Neural progenitor cell (in vitro differentiated cells): ENCODE results near the gene RXRA. TPM values are rescaled to one million over a fixed set of nuclear protein-coding genes. Genes with fewer than 3 reads are reported as not detected.

Source experiments
- DNase-seq: peaks from one replicate; pipeline ENCODE4 v3.0.0-alpha.2; 2016; ENCODE audit warnings: low spot score
- H2AFZ ChIP-seq: fragments of 200-600 bp; sonication (generic); replicated peaks from 2 replicates; pipeline ENCODE4 v1.6.1; 2016; ENCODE audit warnings: antibody characterized with exemption
- H3F3A ChIP-seq: fragments of 200-600 bp; sonication (generic); 2 replicates; pipeline ENCODE4 v1.6.1; 2016; ENCODE audit warnings: antibody characterized with exemption, low read depth
- H3K27ac ChIP-seq: fragments of 200-600 bp; sonication (generic); 2 replicates; pipeline ENCODE4 v1.5.1; 2016; ENCODE audit warnings: mild to moderate bottlenecking
- H3K27me3 ChIP-seq: fragments of 200-600 bp; sonication (generic); 2 replicates; pipeline ENCODE4 v1.6.1; 2016; ENCODE audit warnings: mild to moderate bottlenecking, moderate library complexity
- H3K36me3 ChIP-seq: fragments of 200-600 bp; sonication (generic); 2 replicates; pipeline ENCODE4 v1.5.1; 2016
- H3K4me1 ChIP-seq: fragments of 200-600 bp; sonication (generic); 2 replicates; pipeline ENCODE4 v1.6.1; 2016; ENCODE audit warnings: mixed run types
- H3K4me2 ChIP-seq: fragments of 200-600 bp; sonication (generic); 2 replicates; pipeline ENCODE4 v1.6.1; 2016
- H3K4me3 ChIP-seq: fragments of 200-600 bp; sonication (generic); 2 replicates; pipeline ENCODE4 v1.5.1; 2016
- H3K79me2 ChIP-seq: fragments of 200-600 bp; sonication (generic); 2 replicates; pipeline ENCODE4 v1.6.1; 2016; ENCODE audit warnings: low read depth
- H3K9ac ChIP-seq: fragments of 200-600 bp; sonication (generic); 2 replicates; pipeline ENCODE4 v1.6.1; 2016
- H3K9me3 ChIP-seq: fragments of 200-600 bp; sonication (generic); 2 replicates; pipeline ENCODE4 v1.5.1; 2016; ENCODE audit warnings: low read depth
- H4K20me1 ChIP-seq: fragments of 200-600 bp; sonication (generic); 2 replicates; pipeline ENCODE4 v1.6.1; 2016; ENCODE audit warnings: low read depth
- H3K27ac Mint-ChIP-seq: 3 replicates; pipeline ENCODE4 v1.8.0; 2021; ENCODE audit warnings: mixed read lengths
- H3K27me3 Mint-ChIP-seq: 2 replicates; pipeline ENCODE4 v1.8.0; 2022; ENCODE audit warnings: low read depth, mild to moderate bottlenecking, inconsistent platforms, moderate library complexity, mixed read lengths; ENCODE audit not compliant: insufficient read depth
- H3K36me3 Mint-ChIP-seq: 3 replicates; pipeline ENCODE4 v1.8.0; 2021; ENCODE audit warnings: mixed read lengths
- H3K4me1 Mint-ChIP-seq: 3 replicates; pipeline ENCODE4 v1.8.0; 2021; ENCODE audit warnings: mixed read lengths
- H3K4me3 Mint-ChIP-seq: 3 replicates; pipeline ENCODE4 v1.8.0; 2021; ENCODE audit warnings: mild to moderate bottlenecking, moderate library complexity, mixed read lengths
- H3K9me3 Mint-ChIP-seq: 3 replicates; pipeline ENCODE4 v1.8.0; 2020; ENCODE audit warnings: mixed read lengths
- EZH2 ChIP-seq: fragments of 200-600 bp; sonication (generic); IDR thresholded peaks from 2 replicates; pipeline ENCODE4 v1.6.1; 2017; ENCODE audit warnings: antibody characterized with exemption, mild to moderate bottlenecking, moderate library complexity
- EZH2phosphoT487 ChIP-seq: fragments of 200-600 bp; sonication (generic); IDR thresholded peaks from 2 replicates; pipeline ENCODE4 v1.6.1; 2017; ENCODE audit warnings: antibody characterized with exemption
- total RNA-seq: library from RNA; depleted of rRNA; stranded (reverse); fragments of >200 nt; gene quantifications from 2 replicates; pipeline ENCODE4 v1.2.3, GENCODE V29; 2015; ENCODE audit warnings: low replicate concordance
- TF ChIP-seq, protein P1 (sequence below): fragments of 200-600 bp; sonication (generic); IDR thresholded peaks from 2 replicates; pipeline ENCODE4 v1.5.1; 2017; ENCODE audit warnings: antibody characterized with exemption, mild to moderate bottlenecking

RXRA gene
- total RNA-seq, 1 donor from 2014 or later = 11.6 TPM

- no peak overlapping the region for H2AFZ ChIP-seq
- no peaks in the 10 kb centered on the region for H3F3A ChIP-seq
- no peak overlapping the region for H3K4me3 ChIP-seq
- H3K4me1 ChIP-seq = peaks cover under 1% of the 10 kb centered on the region
- Mint-ChIP-seq H3K36me3 (no peaks in the 10 kb centered on the region), H3K4me3 (no peak overlapping the region), H3K4me1 (peaks cover 11% of the 10 kb centered on the region), H3K27ac (no peak overlapping the region), H3K27me3 (peaks cover 2% of the 10 kb centered on the region), H3K9me3 (peaks cover 6% of the 10 kb centered on the region)
- no peaks in the 10 kb centered on the region for H3K9me3 ChIP-seq
- H3K79me2 ChIP-seq = peaks cover 35% of the 10 kb centered on the region
- H3K9ac ChIP-seq = no peak overlapping the region
- H3K27ac ChIP-seq = no peak overlapping the region
- no peaks in the 10 kb centered on the region for H3K27me3 ChIP-seq
- no peak overlapping the region for H3K4me2 ChIP-seq
- H4K20me1 ChIP-seq = peaks cover 34% of the 10 kb centered on the region
- DNase-seq = no peak
- TF ChIP-seq EZH2phosphoT487 = no peak
- TF ChIP-seq, protein P1, sequence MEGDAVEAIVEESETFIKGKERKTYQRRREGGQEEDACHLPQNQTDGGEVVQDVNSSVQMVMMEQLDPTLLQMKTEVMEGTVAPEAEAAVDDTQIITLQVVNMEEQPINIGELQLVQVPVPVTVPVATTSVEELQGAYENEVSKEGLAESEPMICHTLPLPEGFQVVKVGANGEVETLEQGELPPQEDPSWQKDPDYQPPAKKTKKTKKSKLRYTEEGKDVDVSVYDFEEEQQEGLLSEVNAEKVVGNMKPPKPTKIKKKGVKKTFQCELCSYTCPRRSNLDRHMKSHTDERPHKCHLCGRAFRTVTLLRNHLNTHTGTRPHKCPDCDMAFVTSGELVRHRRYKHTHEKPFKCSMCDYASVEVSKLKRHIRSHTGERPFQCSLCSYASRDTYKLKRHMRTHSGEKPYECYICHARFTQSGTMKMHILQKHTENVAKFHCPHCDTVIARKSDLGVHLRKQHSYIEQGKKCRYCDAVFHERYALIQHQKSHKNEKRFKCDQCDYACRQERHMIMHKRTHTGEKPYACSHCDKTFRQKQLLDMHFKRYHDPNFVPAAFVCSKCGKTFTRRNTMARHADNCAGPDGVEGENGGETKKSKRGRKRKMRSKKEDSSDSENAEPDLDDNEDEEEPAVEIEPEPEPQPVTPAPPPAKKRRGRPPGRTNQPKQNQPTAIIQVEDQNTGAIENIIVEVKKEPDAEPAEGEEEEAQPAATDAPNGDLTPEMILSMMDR = no peak
- TF ChIP-seq EZH2 = no peak
- H3K36me3 ChIP-seq = no peaks in the 10 kb centered on the region
Observed at GRCh38 chr9:134401391-134401790, 75.1 kb downstream of the RXRA start.

- H3K4me1 ChIP-seq = peaks cover 8% of the 10 kb centered on the region
- no peak for DNase-seq
- Mint-ChIP-seq H3K27ac (no peak overlapping the region), H3K4me1 (peaks cover 16% of the 10 kb centered on the region), H3K9me3 (peaks cover 6% of the 10 kb centered on the region), H3K4me3 (no peak overlapping the region), H3K27me3 (peaks cover 2% of the 10 kb centered on the region), H3K36me3 (no peaks in the 10 kb centered on the region)
- peaks cover 39% of the 10 kb centered on the region for H4K20me1 ChIP-seq
- H3K4me2 ChIP-seq = no peak overlapping the region
- H3F3A ChIP-seq = no peaks in the 10 kb centered on the region
- TF ChIP-seq EZH2phosphoT487 (no peak), EZH2 (no peak)
- TF ChIP-seq, protein P1 = no peak
- H3K27me3 ChIP-seq = no peaks in the 10 kb centered on the region
- no peaks in the 10 kb centered on the region for H3K36me3 ChIP-seq
- no peaks in the 10 kb centered on the region for H3K9me3 ChIP-seq
- no peak overlapping the region for H3K27ac ChIP-seq
- H2AFZ ChIP-seq = no peak overlapping the region
- H3K4me3 ChIP-seq = no peak overlapping the region
- peaks cover 30% of the 10 kb centered on the region for H3K79me2 ChIP-seq
- H3K9ac ChIP-seq = no peak overlapping the region
Observed at GRCh38 chr9:134402182-134402581, 75.9 kb downstream of the RXRA start.

DNA sequence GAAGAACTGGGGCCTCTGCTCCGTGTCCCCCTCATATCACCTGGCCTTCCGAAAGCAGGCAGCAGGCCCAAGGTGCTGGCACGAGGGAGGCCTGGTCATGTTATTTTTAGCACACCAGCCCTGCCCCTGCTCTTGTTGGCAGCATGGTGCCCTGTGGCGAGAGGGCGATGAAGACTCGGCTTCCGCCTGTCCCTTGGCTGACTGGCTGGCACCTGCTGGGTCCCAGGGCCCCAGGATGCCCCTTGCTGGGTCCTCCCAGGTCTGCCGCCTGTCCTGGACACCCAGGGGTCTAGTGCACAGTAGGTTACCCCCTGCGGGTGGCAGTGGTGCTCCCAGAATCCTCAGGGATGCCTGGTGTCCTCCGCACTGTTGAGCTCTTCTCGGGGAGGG is 77.0 kb downstream of the RXRA start:
- Histone ChIP-seq H3K9me3 (no peaks in the 10 kb centered on the region), H3K27ac (no peak overlapping the region), H3K36me3 (no peaks in the 10 kb centered on the region), H3K4me3 (no peak overlapping the region), H3F3A (no peaks in the 10 kb centered on the region), H3K4me1 (peaks cover 8% of the 10 kb centered on the region), H3K9ac (no peak overlapping the region), H2AFZ (no peak overlapping the region), H3K4me2 (no peak overlapping the region), H3K79me2 (peaks cover 19% of the 10 kb centered on the region), H3K27me3 (no peaks in the 10 kb centered on the region), H4K20me1 (peaks cover 48% of the 10 kb centered on the region)
- Mint-ChIP-seq H3K9me3 (peaks cover 6% of the 10 kb centered on the region), H3K4me1 (peaks cover 16% of the 10 kb centered on the region), H3K4me3 (no peak overlapping the region), H3K27ac (no peak overlapping the region), H3K36me3 (no peaks in the 10 kb centered on the region), H3K27me3 (peaks cover 2% of the 10 kb centered on the region)
- TF ChIP-seq, protein P1 = no peak
- TF ChIP-seq EZH2phosphoT487 (no peak), EZH2 (no peak)
- no peak for DNase-seq
